ENCODE data around the gene MAML3.
A peak's percentile ranks its signal among the peaks of the same experiment; 100 is the strongest.

MAML3 gene

GRCh38 chr4:139824882-139825522 is 329.0 kb downstream of the MAML3 start:
- DNase-seq (no peak), ATAC-seq (no peak)
- Mint-ChIP-seq H3K9me3 (no peaks in the 10 kb centered on the region), H3K27ac (no peak overlapping the region), H3K27me3 (no peaks in the 10 kb centered on the region), H3K4me3 (no peak overlapping the region), H3K4me1 (no peaks in the 10 kb centered on the region)

- Mint-ChIP-seq H3K4me3 (no peak overlapping the region), H3K4me1 (no peaks in the 10 kb centered on the region), H3K27ac (no peak overlapping the region), H3K27me3 (no peaks in the 10 kb centered on the region), H3K9me3 (no peaks in the 10 kb centered on the region)
- ATAC-seq: no peak
- DNase-seq: no peak
Measured at GRCh38 chr4:139823746-139824145, 330.2 kb downstream of the MAML3 start.

GRCh38 chr4:139823345-139823744 is 330.6 kb downstream of the MAML3 start:
- ATAC-seq (no peak), DNase-seq (no peak)
- no peak overlapping the region for H3K4me3 Mint-ChIP-seq
- no peaks in the 10 kb centered on the region for H3K4me1 Mint-ChIP-seq
- H3K9me3 Mint-ChIP-seq: no peaks in the 10 kb centered on the region
- H3K27me3 Mint-ChIP-seq: no peaks in the 10 kb centered on the region
- no peak overlapping the region for H3K27ac Mint-ChIP-seq

GRCh38 chr4:139822391-139822790 is 331.6 kb downstream of the MAML3 start:
- ATAC-seq (no peak), DNase-seq (no peak)
- H3K9me3 Mint-ChIP-seq: no peaks in the 10 kb centered on the region
- no peak overlapping the region for H3K4me3 Mint-ChIP-seq
- no peaks in the 10 kb centered on the region for H3K27me3 Mint-ChIP-seq
- H3K4me1 Mint-ChIP-seq: no peaks in the 10 kb centered on the region
- no peak overlapping the region for H3K27ac Mint-ChIP-seq

- no peak for ATAC-seq
- Mint-ChIP-seq H3K27me3 (no peaks in the 10 kb centered on the region), H3K4me3 (no peak overlapping the region), H3K27ac (no peak overlapping the region), H3K4me1 (peaks cover 7% of the 10 kb centered on the region), H3K9me3 (no peaks in the 10 kb centered on the region)
- DNase-seq: no peak
Measured at GRCh38 chr4:139819082-139819481, 334.9 kb downstream of the MAML3 start.

- H3K27ac Mint-ChIP-seq: peak overlapping the region in 1 of 2 donors; percentile 59
- no peaks in the 10 kb centered on the region for H3K9me3 Mint-ChIP-seq
- H3K27me3 Mint-ChIP-seq: no peaks in the 10 kb centered on the region
- no peak for DNase-seq
- H3K4me1 Mint-ChIP-seq: peaks cover 7% of the 10 kb centered on the region
- H3K4me3 Mint-ChIP-seq: no peak overlapping the region
- ATAC-seq: no peak
Measured at GRCh38 chr4:139817657-139818452, 336.1 kb downstream of the MAML3 start.

GRCh38 chr4:139816856-139817255 is 337.1 kb downstream of the MAML3 start:
- DNase-seq (no peak), ATAC-seq (no peak)
- no peak overlapping the region for H3K27ac Mint-ChIP-seq
- H3K4me1 Mint-ChIP-seq: peaks cover 7% of the 10 kb centered on the region
- H3K9me3 Mint-ChIP-seq: no peaks in the 10 kb centered on the region
- no peaks in the 10 kb centered on the region for H3K27me3 Mint-ChIP-seq
- no peak overlapping the region for H3K4me3 Mint-ChIP-seq

- DNase-seq (no peak), ATAC-seq (peak; percentile 33)
- Mint-ChIP-seq H3K27me3 (no peaks in the 10 kb centered on the region), H3K27ac (no peak overlapping the region), H3K9me3 (peaks cover 0 to under 1% of the 10 kb centered on the region in 2 donors), H3K4me1 (peaks cover 7% of the 10 kb centered on the region), H3K4me3 (peak overlapping the region; percentile 11 to 51)
Measured at GRCh38 chr4:139815778-139816601, 338.0 kb downstream of the MAML3 start.

- no peak overlapping the region for H3K4me3 Mint-ChIP-seq
- no peaks in the 10 kb centered on the region for H3K27me3 Mint-ChIP-seq
- no peak overlapping the region for H3K27ac Mint-ChIP-seq
- peaks cover 9% of the 10 kb centered on the region for H3K4me1 Mint-ChIP-seq
- DNase-seq (no peak), ATAC-seq (no peak)
- H3K9me3 Mint-ChIP-seq: peaks cover 0 to 4% of the 10 kb centered on the region in 2 donors
Measured at GRCh38 chr4:139814323-139815015, 339.5 kb downstream of the MAML3 start.

- ATAC-seq (no peak), DNase-seq (no peak)
- peaks cover 12% of the 10 kb centered on the region for H3K4me1 Mint-ChIP-seq
- no peaks in the 10 kb centered on the region for H3K27me3 Mint-ChIP-seq
- H3K4me3 Mint-ChIP-seq: no peak overlapping the region
- H3K27ac Mint-ChIP-seq: no peak overlapping the region
- H3K9me3 Mint-ChIP-seq: peaks cover 0 to 4% of the 10 kb centered on the region in 2 donors
Measured at GRCh38 chr4:139813881-139814280, 340.1 kb downstream of the MAML3 start.

- ATAC-seq (no peak), DNase-seq (no peak)
- peaks cover 0 to 4% of the 10 kb centered on the region in 2 donors for H3K9me3 Mint-ChIP-seq
- H3K27ac Mint-ChIP-seq: no peak overlapping the region
- no peak overlapping the region for H3K4me3 Mint-ChIP-seq
- H3K27me3 Mint-ChIP-seq: no peaks in the 10 kb centered on the region
- H3K4me1 Mint-ChIP-seq: peaks cover 6% of the 10 kb centered on the region
Measured at GRCh38 chr4:139810710-139811109, 343.3 kb downstream of the MAML3 start.

GRCh38 chr4:139809757-139810140 is 344.2 kb downstream of the MAML3 start:
- no peak for ATAC-seq
- no peak for DNase-seq
- peaks cover 0 to 4% of the 10 kb centered on the region in 2 donors for H3K9me3 Mint-ChIP-seq
- no peaks in the 10 kb centered on the region for H3K27me3 Mint-ChIP-seq
- peaks cover 6% of the 10 kb centered on the region for H3K4me1 Mint-ChIP-seq
- no peak overlapping the region for H3K4me3 Mint-ChIP-seq
- H3K27ac Mint-ChIP-seq: no peak overlapping the region

- H3K27ac Mint-ChIP-seq: peak overlapping the region in 1 of 2 donors; percentile 92
- H3K9me3 Mint-ChIP-seq: peaks cover 0 to 4% of the 10 kb centered on the region in 2 donors
- H3K4me1 Mint-ChIP-seq: peaks cover 6% of the 10 kb centered on the region
- no peaks in the 10 kb centered on the region for H3K27me3 Mint-ChIP-seq
- no peak overlapping the region for H3K4me3 Mint-ChIP-seq
- DNase-seq (no peak), ATAC-seq (no peak)
Measured at GRCh38 chr4:139808808-139809756, 344.9 kb downstream of the MAML3 start.

GRCh38 chr4:139808381-139808807 is 345.6 kb downstream of the MAML3 start:
- ATAC-seq (no peak), DNase-seq (no peak)
- H3K9me3 Mint-ChIP-seq: peaks cover 0 to 4% of the 10 kb centered on the region in 2 donors
- H3K4me1 Mint-ChIP-seq: peaks cover 12% of the 10 kb centered on the region
- H3K4me3 Mint-ChIP-seq: no peak overlapping the region
- no peaks in the 10 kb centered on the region for H3K27me3 Mint-ChIP-seq
- H3K27ac Mint-ChIP-seq: no peak overlapping the region

Measured in stimulated activated naive CD8-positive, alpha-beta T cell treated with anti-CD3 and anti-CD28 coated beads, Interleukin-15, amount 100 ng/mL, for 72 hours (primary cell).